Endothelial cell of umbilical vein (primary cell): ENCODE measurements around the gene PRRC2C. TPM values are rescaled to one million over a fixed set of nuclear protein-coding genes. Genes with fewer than 3 reads are reported as not detected.
"Not testable (repeated sequence)": the region's sequence is repeated elsewhere in the genome, so short reads cannot be mapped to it uniquely, and the experiment has no call there.

ENCODE experiments used
- BruUV-seq: library from RNA; stranded (reverse); fragments of 400-500 nt; replicated peaks from 2 replicates; lab custom pipeline; 2021; lab: Mats Ljungman, UMichigan
- CTCF ChIA-PET: fragments of 300-600, 350-600 bp; sonication (Branson Sonifier 250); formaldehyde crosslinking; loops from one replicate; lab custom pipeline; 2021; ENCODE audit warnings: antibody characterized with exemption, inconsistent platforms; lab: Charles Lee
- POLR2A ChIA-PET: fragments of 300-600, 350-600 bp; sonication (Branson Sonifier 250); formaldehyde crosslinking; loops from one replicate; lab custom pipeline; 2021; ENCODE audit warnings: antibody characterized with exemption, inconsistent platforms; lab: Charles Lee
- DNase-seq: peaks from one replicate; pipeline ENCODE4 v3.0.0-alpha.2; 2011; ENCODE audit warnings: low read depth, low spot score
- FAIRE-seq: peaks from 2 replicates; lab custom pipeline; 2011; peaks lifted over from hg19 to GRCh38; lab: Jason Lieb, UNC
- H2AFZ ChIP-seq: 2 replicates; pipeline ENCODE4 v1.6.0; 2012; ENCODE audit warnings: low read depth, low read length, control low read depth, inconsistent platforms
- H3K27ac ChIP-seq: 2 replicates; pipeline ENCODE4 v1.5.1; 2011; ENCODE audit warnings: low read depth, mild to moderate bottlenecking, control low read depth, low read length, moderate library complexity; ENCODE audit not compliant: insufficient read depth
- H3K27me3 ChIP-seq, 2 experiments: 2 replicates each; pipeline versions ENCODE4 v1.6.0 to v1.6.1; 2011; ENCODE audit warnings: low read length in 2 of 2, mixed read lengths in 1 of 2; ENCODE audit not compliant: control insufficient read depth in 2 of 2, insufficient read depth in 2 of 2
- H3K36me3 ChIP-seq, 2 experiments: 2 replicates in 1 of 2; 3 replicates in 1 of 2; pipeline ENCODE4 v1.5.1; 2011; ENCODE audit warnings: low read length in 2 of 2, mild to moderate bottlenecking in 1 of 2, moderate library complexity in 1 of 2; ENCODE audit not compliant: control insufficient read depth in 2 of 2, insufficient read depth in 2 of 2; ENCODE audit errors: extremely low read depth in 1 of 2
- H3K4me1 ChIP-seq: 3 replicates; pipeline ENCODE4 v1.5.1; 2011; ENCODE audit warnings: mild to moderate bottlenecking, low read length; ENCODE audit not compliant: control insufficient read depth, insufficient read depth; ENCODE audit errors: extremely low read depth
- H3K4me2 ChIP-seq: 2 replicates; pipeline ENCODE4 v1.6.1; 2011; ENCODE audit warnings: low read length, control low read depth, mixed read lengths; ENCODE audit not compliant: insufficient read depth
- H3K4me3 ChIP-seq, 3 experiments: fragments of 200-600 bp in 1 of 3; sonication (generic), shearing (Covaris generic) in 1 of 3; replicated peaks in 1 of 3; 2 replicates each; pipeline ENCODE4 v1.5.1; 2011 to 2016; ENCODE audit warnings: control low read depth in 3 of 3, low read length in 3 of 3, mild to moderate bottlenecking in 2 of 3, inconsistent platforms in 1 of 3, low read depth in 1 of 3, moderate library complexity in 1 of 3; ENCODE audit not compliant: insufficient read depth in 1 of 3
- H3K79me2 ChIP-seq: 2 replicates; pipeline ENCODE4 v1.6.0; 2012; ENCODE audit warnings: low read length, inconsistent platforms; ENCODE audit not compliant: control insufficient read depth, insufficient read depth
- H3K9ac ChIP-seq: replicated peaks from 2 replicates; pipeline ENCODE3; 2011; ENCODE audit warnings: low read length, control low read depth; ENCODE audit not compliant: insufficient read depth; ENCODE audit errors: extremely low read depth
- H3K9me1 ChIP-seq: replicated peaks from 3 replicates; pipeline ENCODE4 v1.6.0; 2011; ENCODE audit warnings: mild to moderate bottlenecking, low read length; ENCODE audit not compliant: control insufficient read depth, insufficient read depth; ENCODE audit errors: extremely low read depth
- H3K9me3 ChIP-seq: replicated peaks from 2 replicates; pipeline ENCODE4 v1.5.1; 2012; ENCODE audit warnings: low read length, inconsistent platforms; ENCODE audit not compliant: control insufficient read depth, insufficient read depth
- H4K20me1 ChIP-seq: replicated peaks from 2 replicates; pipeline ENCODE3; 2011; ENCODE audit warnings: mild to moderate bottlenecking, low read length; ENCODE audit not compliant: control insufficient read depth, insufficient read depth; ENCODE audit errors: extremely low read depth
- CTCF ChIP-seq, 2 donors: IDR thresholded peaks; 1 replicate in 1 of 2; 2 replicates in 1 of 2; pipeline ENCODE4 v1.5.1; 2011; ENCODE audit warnings: low read length in 2 of 2, mild to moderate bottlenecking in 2 of 2, moderate library complexity in 2 of 2, control low read depth in 1 of 2, inconsistent platforms in 1 of 2, low read depth in 1 of 2; ENCODE audit not compliant: insufficient read depth in 1 of 2; ENCODE audit errors: extremely low read depth in 1 of 2
- EZH2 ChIP-seq: IDR thresholded peaks from 2 replicates; pipeline ENCODE4 v1.6.1; 2012; ENCODE audit warnings: borderline replicate concordance, low read depth, mild to moderate bottlenecking, moderate library complexity, low read length, inconsistent platforms; ENCODE audit not compliant: severe bottlenecking
- FOS ChIP-seq: IDR thresholded peaks from 2 replicates; pipeline ENCODE4 v1.6.1; 2011; ENCODE audit warnings: mild to moderate bottlenecking, low read length, moderate library complexity, borderline replicate concordance; ENCODE audit not compliant: insufficient read depth
- GATA2 ChIP-seq: IDR thresholded peaks from 2 replicates; pipeline ENCODE4 v1.7.0; 2011; ENCODE audit warnings: low read depth, mild to moderate bottlenecking, moderate library complexity, mixed read lengths, low read length; ENCODE audit not compliant: insufficient read length, insufficient read depth
- JUN ChIP-seq: IDR thresholded peaks from 2 replicates; pipeline ENCODE4 v1.6.1; 2011; ENCODE audit warnings: borderline replicate concordance, low read depth; ENCODE audit not compliant: insufficient read length, insufficient read depth
- MYC ChIP-seq: IDR thresholded peaks from one replicate; pipeline ENCODE4 v1.6.1; 2011; ENCODE audit warnings: mild to moderate bottlenecking, low read depth, low read length
- POLR2A ChIP-seq: IDR thresholded peaks from 2 replicates; pipeline ENCODE4 v1.6.1; 2012; ENCODE audit warnings: low read depth, mild to moderate bottlenecking, control low read depth, low read length
- POLR2AphosphoS5 ChIP-seq: IDR thresholded peaks from 2 replicates; pipeline ENCODE4 v1.6.1; 2012; ENCODE audit warnings: low read depth, mild to moderate bottlenecking, control low read depth, low read length, moderate library complexity; ENCODE audit not compliant: insufficient read depth
- dilution Hi-C: fragments of 300-500 bp; cut with MboI; formaldehyde crosslinking; loops from one replicate; pipeline ENCODE4 v1.15.0; 2019; ENCODE audit warnings: low sequenced_read_pairs; ENCODE audit not compliant: extremely low pct_ligation_motif_present
- intact Hi-C: fragments of 100-400 bp; cut with micrococcal nuclease; formaldehyde crosslinking; loops from one replicate; pipeline ENCODE4 v1.10.0; 2022
- polyA plus RNA-seq, 4 experiments: library from polyadenylated mRNA; depleted of rRNA in 3 of 4; stranded (reverse) in 3 of 4; unstranded in 1 of 4; fragments of >200 nt; gene quantifications; 2 replicates each; pipeline versions ENCODE4 v1.2.1 to v1.2.3, GENCODE V29; 2011 to 2012; ENCODE audit warnings: missing spikeins in 1 of 4
- total RNA-seq: library from RNA; stranded (reverse); gene quantifications from 2 replicates; pipeline ENCODE4 v1.2.3, GENCODE V29; 2021
- TF ChIP-seq, protein P1 (sequence below): IDR thresholded peaks from 2 replicates; pipeline ENCODE4 v1.6.1; 2011; ENCODE audit not compliant: insufficient read depth, insufficient read length

The PRRC2C gene
- total and polyA plus RNA-seq, 2 donors (not counting 3 experiments of a cell fraction or from before 2014, with no cell fraction given): 65.7 to 199 TPM

DNA sequence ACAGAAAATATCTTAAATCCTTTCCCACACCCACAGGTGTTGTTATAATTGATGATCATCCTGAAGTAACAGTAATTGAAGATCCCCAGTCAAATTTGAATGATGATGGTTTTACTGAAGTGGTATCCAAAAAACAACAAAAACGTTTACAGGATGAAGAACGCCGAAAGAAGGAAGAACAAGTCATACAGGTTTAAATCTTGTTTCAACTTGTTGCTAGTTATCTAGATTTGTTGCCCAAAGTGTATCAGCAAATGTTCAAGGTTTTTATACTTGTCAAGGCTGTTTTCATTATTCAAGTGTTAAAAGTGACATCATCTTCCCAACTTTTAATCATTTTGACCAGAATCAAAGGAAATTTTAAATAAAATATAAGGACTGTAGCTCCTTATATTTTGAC is 64.7 kb downstream of the PRRC2C start:
- no peak for FAIRE-seq
- dilution Hi-C loops: no loop called here
- ChIA-PET CTCF (no interaction called here), POLR2A (no interaction called here)
- H3K27ac ChIP-seq: no peak overlapping the region
- no peak overlapping the region for H3K9ac ChIP-seq
- peaks cover 1 to 9% of the 10 kb centered on the region in 2 experiments for H3K36me3 ChIP-seq
- BruUV-seq: no TSS peak
- TF ChIP-seq CTCF (IDR thresholded peaks at IDR 0.05; ENCODE audit: extremely low read depth in 1 of 2, insufficient read depth in 1 of 2, low read depth in 1 of 2, low read length in 2 of 2): no peak
- TF ChIP-seq GATA2: no peak
- TF ChIP-seq JUN: no peak
- TF ChIP-seq, protein P1, sequence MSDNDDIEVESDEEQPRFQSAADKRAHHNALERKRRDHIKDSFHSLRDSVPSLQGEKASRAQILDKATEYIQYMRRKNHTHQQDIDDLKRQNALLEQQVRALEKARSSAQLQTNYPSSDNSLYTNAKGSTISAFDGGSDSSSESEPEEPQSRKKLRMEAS: no peak
- TF ChIP-seq MYC: no peak
- TF ChIP-seq FOS: no peak
- TF ChIP-seq POLR2A: no peak
- no peak for TF ChIP-seq EZH2
- TF ChIP-seq POLR2AphosphoS5: no peak
- DNase-seq: no peak
- H3K27me3 ChIP-seq: no peaks in the 10 kb centered on the region
- no peak overlapping the region for H3K4me3 ChIP-seq
- no peak overlapping the region for H3K4me2 ChIP-seq
- H3K9me3 ChIP-seq: no peaks in the 10 kb centered on the region
- intact Hi-C loops: no loop called here
- no peak overlapping the region for H2AFZ ChIP-seq
- H3K79me2 ChIP-seq: peaks cover 32% of the 10 kb centered on the region
- H4K20me1 ChIP-seq: peaks cover 3% of the 10 kb centered on the region
- no peaks in the 10 kb centered on the region for H3K9me1 ChIP-seq
- H3K4me1 ChIP-seq: no peaks in the 10 kb centered on the region

DNA sequence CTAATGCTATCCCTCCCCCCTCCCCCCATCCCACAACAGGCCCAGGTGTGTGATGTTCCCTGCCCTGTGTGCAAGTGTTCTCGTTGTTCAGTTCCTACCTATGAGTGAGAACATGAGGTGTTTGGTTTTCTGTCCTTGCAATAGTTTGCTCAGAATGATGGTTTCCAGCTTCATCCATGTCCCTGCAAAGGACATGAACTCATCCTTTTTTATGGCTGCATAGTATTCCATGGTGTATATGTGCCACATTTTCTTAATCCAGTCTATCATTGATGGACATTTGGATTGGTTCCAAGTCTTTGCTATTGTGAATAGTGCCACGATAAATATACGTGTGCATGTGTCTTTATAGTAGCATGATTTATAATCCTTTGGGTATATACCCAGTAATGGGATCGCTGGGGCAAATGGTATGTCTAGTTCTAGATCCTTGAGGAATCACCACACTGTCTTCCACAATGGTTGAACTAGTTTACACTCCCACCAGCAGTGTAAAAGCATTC is 65.3 kb downstream of the PRRC2C start:
- CTCF ChIA-PET, H3K9me1 ChIP-seq, dilution Hi-C loops, intact Hi-C loops, H3K4me2 ChIP-seq, DNase-seq, H2AFZ ChIP-seq, H3K9ac ChIP-seq, H3K9me3 ChIP-seq, H3K4me3 ChIP-seq, H3K27ac ChIP-seq, FAIRE-seq, POLR2A ChIA-PET, H3K27me3 ChIP-seq, H4K20me1 ChIP-seq, BruUV-seq, H3K4me1 ChIP-seq, H3K36me3 ChIP-seq: not testable (repeated sequence)
- peaks cover 31% of the 10 kb centered on the region for H3K79me2 ChIP-seq

DNA sequence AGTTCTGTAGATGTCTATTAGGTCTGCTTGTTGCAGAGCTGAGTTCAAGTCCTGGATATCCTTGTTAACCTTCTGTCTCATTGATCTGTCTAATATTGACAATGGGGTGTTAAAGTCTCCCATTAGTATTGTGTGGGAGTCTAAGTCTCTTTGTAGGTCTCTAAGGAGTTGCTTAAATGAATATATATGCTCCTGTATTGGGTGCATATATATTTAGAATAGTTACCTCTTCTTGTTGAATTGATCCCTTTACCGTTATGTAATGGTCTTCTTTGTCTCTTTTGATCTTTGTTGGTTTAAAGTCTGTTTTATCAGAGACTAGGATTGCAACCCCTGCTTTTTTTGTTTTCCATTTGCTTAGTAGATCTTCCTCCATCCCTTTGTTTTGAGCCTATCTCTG is 68.6 kb downstream of the PRRC2C start:
- H3K4me3 ChIP-seq, H3K9me1 ChIP-seq, H3K9me3 ChIP-seq, intact Hi-C loops, DNase-seq, H3K9ac ChIP-seq, H3K27me3 ChIP-seq, H2AFZ ChIP-seq, H3K27ac ChIP-seq, BruUV-seq, dilution Hi-C loops, H3K4me1 ChIP-seq, H4K20me1 ChIP-seq, CTCF ChIA-PET, H3K4me2 ChIP-seq, POLR2A ChIA-PET: not testable (repeated sequence)
- peaks cover 27% of the 10 kb centered on the region for H3K79me2 ChIP-seq
- peaks cover 11 to 18% of the 10 kb centered on the region in 2 experiments for H3K36me3 ChIP-seq
- FAIRE-seq: peak; percentile 93
